Kidney (tissue), 14 donors: Measurements from ENCODE around the gene KRT77. TPM values are rescaled to one million over a fixed set of nuclear protein-coding genes. Genes with fewer than 3 reads are reported as not detected.

Source experiments
- DNase-seq, 5 donors: peaks; one replicate each; pipeline ENCODE4 v3.0.0-alpha.2; 2013 to 2020
- FAIRE-seq: peaks from 2 replicates; lab custom pipeline; 2012; peaks lifted over from hg19 to GRCh38; lab: Jason Lieb, UNC
- H3K27ac ChIP-seq, 2 donors: one replicate each; pipeline ENCODE4 v1.7.0; 2013; ENCODE audit warnings: low read depth in 2 of 2, low read length in 2 of 2, inconsistent platforms in 1 of 2
- H3K27me3 ChIP-seq: one replicate; pipeline ENCODE4 v1.7.1; 2013; ENCODE audit warnings: low read length, inconsistent platforms; ENCODE audit not compliant: control insufficient read depth, insufficient read depth
- H3K36me3 ChIP-seq, 3 donors: one replicate each; pipeline versions ENCODE4 v1.7.0 to v1.7.1; 2013; ENCODE audit warnings: low read length in 3 of 3, control low read depth in 1 of 3, inconsistent platforms in 1 of 3; ENCODE audit not compliant: insufficient read depth in 3 of 3, control insufficient read depth in 2 of 3
- H3K4me1 ChIP-seq, 3 donors: one replicate each; pipeline versions ENCODE4 v1.7.0 to v1.7.1; 2013; ENCODE audit warnings: low read length in 3 of 3, inconsistent platforms in 1 of 3, low read depth in 1 of 3; ENCODE audit not compliant: control insufficient read depth in 2 of 3, insufficient read depth in 2 of 3
- H3K4me3 ChIP-seq, 3 donors: one replicate each; pipeline versions ENCODE4 v1.7.0 to v1.8.1; 2013; ENCODE audit warnings: low read length in 3 of 3, control low read depth in 1 of 3, inconsistent platforms in 1 of 3
- H3K9ac ChIP-seq, 3 donors: one replicate each; pipeline versions ENCODE4 v1.7.0 to v1.7.1; 2013; ENCODE audit warnings: low read length in 3 of 3, control low read depth in 1 of 3, inconsistent platforms in 1 of 3
- H3K9me3 ChIP-seq, 3 donors: one replicate each; pipeline versions ENCODE4 v1.7.0 to v1.7.1; 2013; ENCODE audit warnings: low read length in 3 of 3, control low read depth in 1 of 3, inconsistent platforms in 1 of 3; ENCODE audit not compliant: control insufficient read depth in 2 of 3, insufficient read depth in 1 of 3
- intact Hi-C: fragments of 100-400 bp; cut with DNase I; formaldehyde crosslinking; loops from one replicate; pipeline ENCODE4 v1.11.1; 2022
- polyA plus RNA-seq: library from polyadenylated mRNA; stranded (reverse); fragments of 350-450 nt; fragmentation: Illumina TruSeq; extraction: RNeasy Lipid Tissue Mini Kit (QIAGEN cat#74804); gene quantifications from one replicate; pipeline ENCODE4 v1.2.3, GENCODE V29; 2014; ENCODE audit warnings: low read depth, low replicate concordance; ENCODE audit not compliant: insufficient read depth
- total RNA-seq: library from RNA; stranded (reverse); fragmentation: NEBNext Ultra II Directional; extraction: Animal tissue kit (Norgen Biotek cat#: 25700); gene quantifications from one replicate; pipeline ENCODE4 v1.2.1, GENCODE V29; 2021
- TF ChIP-seq, protein P1 (sequence below): IDR thresholded peaks from 3 replicates; pipeline ENCODE4 v1.5.1; 2012; ENCODE audit warnings: mild to moderate bottlenecking, moderate library complexity, borderline replicate concordance; ENCODE audit not compliant: insufficient read depth; ENCODE audit errors: extremely low read depth
- donor health status: control.
- donor health status: control.
- donor health status: control.
- donor health status: control.
- donor health status: control.
- donor health status: DM: yes; HTN: yes; CAD: no.
- donor health status: Normal renal cell carcinoma (clear cell type).

KRT77 gene
- total and polyA plus RNA-seq, 2 donors from 2014 or later = not detected

DNA sequence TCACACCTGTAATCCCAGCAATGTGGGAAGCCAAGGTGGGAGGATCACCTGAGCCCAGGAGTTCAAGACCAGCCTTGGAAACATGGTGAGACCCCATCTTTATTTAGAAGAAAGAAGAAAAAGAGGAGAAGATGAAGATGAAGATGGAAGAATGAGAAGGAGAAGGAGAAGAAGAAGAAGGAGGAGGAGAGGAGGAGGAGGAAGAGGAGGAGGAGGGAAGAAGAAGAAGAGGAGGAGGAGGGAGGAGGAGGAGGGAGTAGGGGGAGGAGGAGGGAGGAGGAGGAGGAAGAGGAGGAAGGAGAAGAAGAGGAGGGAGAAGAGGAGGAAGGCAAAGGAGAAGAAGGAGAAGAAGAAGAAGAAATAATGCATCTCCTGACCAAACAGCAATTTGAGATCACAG is 14.1 kb downstream of the KRT77 start:
- Histone ChIP-seq H3K9me3 (no peaks in the 10 kb centered on the region), H3K27ac (no peak overlapping the region), H3K27me3 (peaks cover 3% of the 10 kb centered on the region), H3K36me3 (no peaks in the 10 kb centered on the region), H3K4me1 (peaks cover 0 to 3% (median 0%) of the 10 kb centered on the region in 3 donors), H3K9ac (no peak overlapping the region), H3K4me3 (no peak overlapping the region)
- intact Hi-C loops = no loop called here
- FAIRE-seq (no peak), DNase-seq (no peak)
- TF ChIP-seq, protein P1, sequence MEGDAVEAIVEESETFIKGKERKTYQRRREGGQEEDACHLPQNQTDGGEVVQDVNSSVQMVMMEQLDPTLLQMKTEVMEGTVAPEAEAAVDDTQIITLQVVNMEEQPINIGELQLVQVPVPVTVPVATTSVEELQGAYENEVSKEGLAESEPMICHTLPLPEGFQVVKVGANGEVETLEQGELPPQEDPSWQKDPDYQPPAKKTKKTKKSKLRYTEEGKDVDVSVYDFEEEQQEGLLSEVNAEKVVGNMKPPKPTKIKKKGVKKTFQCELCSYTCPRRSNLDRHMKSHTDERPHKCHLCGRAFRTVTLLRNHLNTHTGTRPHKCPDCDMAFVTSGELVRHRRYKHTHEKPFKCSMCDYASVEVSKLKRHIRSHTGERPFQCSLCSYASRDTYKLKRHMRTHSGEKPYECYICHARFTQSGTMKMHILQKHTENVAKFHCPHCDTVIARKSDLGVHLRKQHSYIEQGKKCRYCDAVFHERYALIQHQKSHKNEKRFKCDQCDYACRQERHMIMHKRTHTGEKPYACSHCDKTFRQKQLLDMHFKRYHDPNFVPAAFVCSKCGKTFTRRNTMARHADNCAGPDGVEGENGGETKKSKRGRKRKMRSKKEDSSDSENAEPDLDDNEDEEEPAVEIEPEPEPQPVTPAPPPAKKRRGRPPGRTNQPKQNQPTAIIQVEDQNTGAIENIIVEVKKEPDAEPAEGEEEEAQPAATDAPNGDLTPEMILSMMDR = no peak

- no peak for DNase-seq
- H3K9ac ChIP-seq = no peak overlapping the region
- H3K4me3 ChIP-seq = no peak overlapping the region
- TF ChIP-seq, protein P1 = no peak
- H3K4me1 ChIP-seq = peaks cover 0 to 3% (median 0%) of the 10 kb centered on the region in 3 donors
- H3K9me3 ChIP-seq = no peaks in the 10 kb centered on the region
- intact Hi-C loops = no loop called here
- H3K27me3 ChIP-seq = peaks cover 3% of the 10 kb centered on the region
- FAIRE-seq = no peak
- H3K36me3 ChIP-seq = no peaks in the 10 kb centered on the region
- H3K27ac ChIP-seq = no peak overlapping the region
Measured at GRCh38 chr12:52688481-52688880, 14.8 kb downstream of the KRT77 start.

- FAIRE-seq = no peak
Measured at GRCh38 chr12:52687497-52688385, 15.6 kb downstream of the KRT77 start.

More at GRCh38 chr12:52687497-52688385, 15.6 kb downstream of the KRT77 start:
- no peak overlapping the region for H3K4me3 ChIP-seq
- H3K9me3 ChIP-seq = no peaks in the 10 kb centered on the region
- no peak overlapping the region for H3K27ac ChIP-seq
- intact Hi-C loops = no loop called here
- no peaks in the 10 kb centered on the region for H3K27me3 ChIP-seq
- H3K9ac ChIP-seq = no peak overlapping the region
- H3K36me3 ChIP-seq = no peaks in the 10 kb centered on the region
- DNase-seq = no peak
- peaks cover 0 to 3% (median 0%) of the 10 kb centered on the region in 3 donors for H3K4me1 ChIP-seq
- TF ChIP-seq, protein P1 = no peak
